ENCODE measurements around the gene SLC35G4.
"Not testable (repeated sequence)": the region's sequence is repeated elsewhere in the genome, so short reads cannot be mapped to it uniquely, and the experiment has no call there.

The SLC35G4 gene

DNA sequence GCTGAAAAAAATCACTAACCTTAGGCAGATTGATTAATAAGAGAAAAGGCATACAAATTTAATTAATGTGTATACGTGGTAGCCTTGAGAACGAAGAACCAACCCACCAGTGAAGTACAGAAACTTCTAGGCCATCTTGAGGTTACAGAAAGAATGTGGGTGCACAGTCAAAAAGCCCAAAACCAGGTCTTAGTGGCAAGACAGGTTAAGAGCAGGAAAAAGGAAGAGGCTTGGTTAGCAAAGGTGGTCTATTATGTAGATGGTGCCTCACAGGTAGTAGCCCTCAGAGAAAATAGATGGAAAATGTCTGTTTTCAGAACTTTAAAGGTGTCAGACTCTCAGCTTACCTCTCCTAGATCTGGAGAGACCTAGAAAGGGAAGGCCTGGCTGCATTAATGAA is 22.0 kb upstream of the SLC35G4 start:
- H3K4me1 Mint-ChIP-seq: no peaks in the 10 kb centered on the region
- H3K36me3 Mint-ChIP-seq: no peaks in the 10 kb centered on the region
- ATAC-seq: no peak
- H3K4me3 Mint-ChIP-seq: no peak overlapping the region
- no peaks in the 10 kb centered on the region for H3K9me3 Mint-ChIP-seq
- peaks cover 8% of the 10 kb centered on the region for H3K27me3 Mint-ChIP-seq
- H3K27ac Mint-ChIP-seq: no peak overlapping the region

DNA sequence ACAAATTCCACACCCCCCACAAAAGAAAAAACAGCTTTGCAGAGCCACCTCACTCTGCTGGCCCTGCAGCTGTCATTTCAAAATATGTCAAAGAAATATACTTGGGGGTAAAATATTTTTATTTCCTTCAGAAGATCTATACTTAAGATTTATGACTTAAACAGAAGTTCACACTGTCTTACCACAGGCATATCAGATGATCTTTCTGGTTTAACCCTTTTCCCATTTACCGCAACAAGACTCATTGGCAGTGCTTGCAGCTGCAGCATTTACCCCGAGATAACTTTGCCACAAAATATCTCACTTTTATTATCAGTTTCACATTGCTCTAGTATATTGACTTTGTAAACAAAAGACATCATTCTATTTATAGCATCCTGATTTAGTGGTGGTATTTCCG is 21.6 kb upstream of the SLC35G4 start:
- H3K36me3 Mint-ChIP-seq: no peaks in the 10 kb centered on the region
- H3K9me3 Mint-ChIP-seq: no peaks in the 10 kb centered on the region
- H3K4me3 Mint-ChIP-seq: no peak overlapping the region
- no peaks in the 10 kb centered on the region for H3K4me1 Mint-ChIP-seq
- peaks cover 8% of the 10 kb centered on the region for H3K27me3 Mint-ChIP-seq
- no peak for ATAC-seq
- H3K27ac Mint-ChIP-seq: no peak overlapping the region

DNA sequence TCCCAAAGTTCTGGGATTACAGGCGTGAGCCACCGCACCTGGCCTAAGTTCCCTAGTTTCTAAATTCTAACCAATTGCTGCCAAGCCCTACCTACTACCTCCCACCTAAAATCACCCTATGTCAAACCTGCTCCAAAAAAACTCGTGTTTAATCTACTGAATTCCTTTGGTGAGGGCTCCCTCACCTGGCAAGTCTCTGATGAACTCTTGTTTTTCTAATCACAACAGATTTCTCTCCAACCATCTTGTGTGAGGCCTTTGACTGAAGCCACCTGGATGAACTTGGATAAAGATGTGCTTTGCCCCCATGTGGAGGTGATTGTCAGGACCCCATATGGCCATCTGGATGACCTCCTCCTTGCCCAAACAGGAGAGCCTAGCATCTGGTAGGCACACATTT is 17.4 kb upstream of the SLC35G4 start:
- Mint-ChIP-seq H3K4me3 (no peak overlapping the region), H3K9me3 (peaks cover 4% of the 10 kb centered on the region), H3K27me3 (peaks cover 18% of the 10 kb centered on the region), H3K36me3 (no peaks in the 10 kb centered on the region), H3K4me1 (no peaks in the 10 kb centered on the region), H3K27ac (no peak overlapping the region)
- no peak for ATAC-seq

DNA sequence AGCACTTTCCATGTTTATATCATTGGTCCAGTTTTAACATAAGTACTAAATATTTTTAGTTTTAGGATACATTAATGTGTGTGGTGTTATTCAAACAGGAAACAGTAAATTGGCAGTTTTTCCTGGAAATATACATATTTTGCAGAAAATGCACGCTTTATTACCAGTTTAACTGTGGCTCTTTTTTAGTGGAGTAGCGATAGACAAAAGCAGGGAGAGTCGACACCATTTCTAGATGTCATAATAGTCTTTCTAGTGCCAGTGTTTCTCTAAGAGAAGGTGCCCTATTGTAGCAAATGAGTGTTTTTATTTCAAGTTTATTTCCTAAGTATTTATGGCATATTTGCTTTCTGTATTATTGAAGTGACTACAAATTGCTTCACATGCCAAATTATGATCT is 9.1 kb upstream of the SLC35G4 start:
- no peak for ATAC-seq
- Mint-ChIP-seq H3K4me3 (no peak overlapping the region), H3K27ac (no peak overlapping the region), H3K9me3 (peaks cover 6% of the 10 kb centered on the region), H3K36me3 (no peaks in the 10 kb centered on the region), H3K4me1 (no peaks in the 10 kb centered on the region), H3K27me3 (peaks cover 9% of the 10 kb centered on the region)

DNA sequence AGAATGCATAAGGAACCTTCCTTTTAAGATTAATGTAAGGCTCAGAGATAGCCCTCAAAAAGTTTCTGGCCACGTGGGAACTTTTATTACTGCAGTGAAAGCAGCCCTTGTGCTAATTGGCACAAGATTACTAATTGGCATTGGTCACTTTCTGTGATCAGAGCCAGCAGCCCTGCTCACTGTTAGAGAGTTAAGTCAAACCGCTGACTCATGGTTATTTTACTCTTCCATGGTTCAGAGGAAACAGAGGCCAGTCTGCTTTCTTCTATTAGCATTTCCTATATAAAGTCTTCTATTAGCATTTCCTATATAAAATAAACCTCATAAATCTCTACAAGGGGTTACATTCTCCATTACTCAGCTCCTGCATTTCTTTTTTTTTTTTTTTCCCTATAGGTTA is 1.5 kb upstream of the SLC35G4 start:
- Mint-ChIP-seq H3K9me3 (peaks cover 2% of the 10 kb centered on the region), H3K36me3 (no peaks in the 10 kb centered on the region), H3K4me3 (no peak overlapping the region), H3K27ac (no peak overlapping the region), H3K4me1 (no peaks in the 10 kb centered on the region), H3K27me3 (no peaks in the 10 kb centered on the region)
- ATAC-seq: no peak

DNA sequence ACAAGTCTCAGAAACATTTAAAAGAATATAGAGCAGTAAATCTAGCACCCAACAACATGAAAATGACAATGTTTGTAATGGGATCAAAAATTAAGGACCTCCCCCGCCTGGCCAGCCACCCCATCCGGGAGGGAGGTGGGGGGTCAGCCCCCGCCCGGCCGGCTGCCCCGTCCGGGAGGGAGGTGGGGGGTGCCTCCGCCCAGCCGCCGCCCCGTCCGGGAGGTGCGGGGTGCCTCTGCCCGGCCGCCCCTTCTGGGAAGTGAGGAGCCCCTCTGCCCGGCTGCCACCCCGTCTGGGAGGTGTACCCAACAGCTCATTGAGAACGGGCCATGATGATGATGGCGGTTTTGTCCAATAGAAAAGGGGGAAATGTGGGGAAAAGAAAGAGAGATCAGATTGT is 778 bp upstream of the SLC35G4 start:
- not testable (repeated sequence) for H3K27me3 Mint-ChIP-seq, H3K27ac Mint-ChIP-seq, H3K4me1 Mint-ChIP-seq, H3K4me3 Mint-ChIP-seq, H3K9me3 Mint-ChIP-seq, ATAC-seq, H3K36me3 Mint-ChIP-seq

DNA sequence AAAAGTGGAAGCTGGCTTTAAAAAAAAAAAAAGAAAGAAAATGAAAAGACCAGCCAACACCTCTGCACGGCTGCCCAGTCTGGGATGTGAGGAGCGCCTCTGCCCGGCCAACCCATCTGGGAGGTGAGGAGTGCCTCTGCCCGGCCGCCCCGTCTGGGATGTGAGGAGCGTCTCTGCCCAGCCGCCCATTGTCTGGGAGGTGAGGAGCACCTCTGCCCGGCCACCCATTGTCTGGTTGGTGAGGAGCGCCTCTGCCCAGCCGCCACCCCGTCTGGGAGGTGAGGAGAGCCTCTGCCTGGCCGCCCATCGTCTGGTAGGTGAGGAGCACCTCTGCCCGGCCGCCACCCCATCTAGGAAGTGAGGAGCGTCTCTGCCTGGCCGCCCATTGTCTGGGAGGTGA is 3.7 kb downstream of the SLC35G4 start:
- not testable (repeated sequence) for H3K4me3 Mint-ChIP-seq, H3K9me3 Mint-ChIP-seq, H3K4me1 Mint-ChIP-seq, H3K27ac Mint-ChIP-seq, H3K27me3 Mint-ChIP-seq, H3K36me3 Mint-ChIP-seq, ATAC-seq

DNA sequence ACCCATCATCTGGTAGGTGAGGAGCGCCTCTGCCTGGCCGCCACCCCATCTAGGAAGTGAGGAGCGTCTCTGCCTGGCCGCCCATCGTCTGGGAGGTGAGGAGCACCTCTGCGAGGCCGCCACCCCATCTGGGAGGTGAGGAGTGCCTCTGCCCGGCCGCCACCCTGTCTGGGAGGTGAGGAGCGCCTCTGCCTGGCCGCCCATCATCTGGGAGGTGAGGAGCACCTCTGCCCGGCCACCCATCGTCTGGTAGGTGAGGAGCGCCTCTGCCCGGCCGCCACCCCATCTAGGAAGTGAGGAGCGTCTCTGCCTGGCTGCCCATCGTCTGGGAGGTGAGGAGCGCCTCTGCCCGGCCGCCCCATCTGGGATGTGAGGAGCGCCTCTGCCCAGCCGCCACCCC is 4.2 kb downstream of the SLC35G4 start:
- ATAC-seq, H3K4me1 Mint-ChIP-seq, H3K27me3 Mint-ChIP-seq, H3K36me3 Mint-ChIP-seq, H3K4me3 Mint-ChIP-seq, H3K27ac Mint-ChIP-seq, H3K9me3 Mint-ChIP-seq: not testable (repeated sequence)

DNA sequence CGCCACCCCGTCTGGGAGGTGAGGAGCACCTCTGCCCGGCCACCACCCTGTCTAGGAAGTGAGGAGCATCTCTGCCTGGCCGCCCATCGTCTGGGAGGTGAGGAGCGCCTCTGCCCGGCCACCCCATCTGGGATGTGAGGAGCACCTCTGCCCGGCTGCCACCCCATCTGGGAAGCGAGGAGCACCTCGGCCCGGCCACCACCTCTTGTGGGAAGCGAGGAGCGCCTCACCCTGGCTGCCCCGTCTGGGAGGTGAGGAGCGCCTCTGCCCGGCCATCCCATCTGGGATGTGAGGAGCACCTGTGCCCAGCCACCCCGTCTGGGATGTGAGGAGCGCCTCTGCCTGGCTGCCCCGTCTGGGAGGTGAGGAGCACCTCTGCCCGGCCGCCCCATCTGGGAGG is 4.6 kb downstream of the SLC35G4 start:
- H3K9me3 Mint-ChIP-seq, H3K4me1 Mint-ChIP-seq, H3K36me3 Mint-ChIP-seq, ATAC-seq, H3K27ac Mint-ChIP-seq, H3K4me3 Mint-ChIP-seq, H3K27me3 Mint-ChIP-seq: not testable (repeated sequence)

DNA sequence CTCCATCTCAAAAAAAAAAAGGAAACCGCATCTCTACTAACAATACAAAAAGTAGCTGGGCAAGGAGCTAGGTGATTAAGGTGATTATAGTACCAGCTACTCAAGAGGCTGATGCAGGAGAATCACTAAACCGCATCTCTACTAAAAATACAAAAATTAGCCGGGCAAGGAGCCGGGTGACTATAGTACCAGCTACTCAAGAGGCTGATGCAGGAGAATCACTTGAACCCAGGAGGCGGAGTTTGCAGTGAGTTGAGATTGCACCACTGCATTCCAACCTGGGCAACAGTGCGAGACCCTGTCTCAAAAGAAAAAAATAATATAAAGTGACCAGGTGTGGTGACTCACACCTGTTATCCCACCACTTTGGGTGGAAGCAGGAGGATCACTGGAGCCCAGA is 5.6 kb downstream of the SLC35G4 start:
- not testable (repeated sequence) for H3K4me3 Mint-ChIP-seq, H3K36me3 Mint-ChIP-seq, H3K27me3 Mint-ChIP-seq, H3K27ac Mint-ChIP-seq, ATAC-seq, H3K4me1 Mint-ChIP-seq, H3K9me3 Mint-ChIP-seq

DNA sequence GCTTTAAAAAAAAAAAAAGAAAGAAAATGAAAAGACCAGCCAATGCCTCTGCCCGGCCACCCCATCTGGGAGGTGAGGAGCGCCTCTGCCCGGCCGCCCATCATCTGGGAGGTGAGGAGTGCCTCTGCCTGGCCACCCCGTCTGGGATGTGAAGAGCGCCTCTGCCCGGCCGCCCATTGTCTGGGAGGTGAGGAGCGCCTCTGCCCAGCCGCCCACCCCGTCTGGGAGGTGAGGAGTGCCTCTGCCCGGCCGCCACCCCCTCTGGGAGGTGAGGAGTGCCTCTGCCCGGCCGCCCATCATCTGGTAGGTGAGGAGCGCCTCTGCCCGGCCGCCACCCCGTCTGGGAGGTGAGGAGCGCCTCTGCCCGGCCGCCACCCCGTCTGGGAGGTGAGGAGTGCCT is 37.9 kb downstream of the SLC35G4 start:
- H3K27ac Mint-ChIP-seq, H3K36me3 Mint-ChIP-seq, H3K27me3 Mint-ChIP-seq, H3K9me3 Mint-ChIP-seq, H3K4me3 Mint-ChIP-seq, ATAC-seq, H3K4me1 Mint-ChIP-seq: not testable (repeated sequence)

DNA sequence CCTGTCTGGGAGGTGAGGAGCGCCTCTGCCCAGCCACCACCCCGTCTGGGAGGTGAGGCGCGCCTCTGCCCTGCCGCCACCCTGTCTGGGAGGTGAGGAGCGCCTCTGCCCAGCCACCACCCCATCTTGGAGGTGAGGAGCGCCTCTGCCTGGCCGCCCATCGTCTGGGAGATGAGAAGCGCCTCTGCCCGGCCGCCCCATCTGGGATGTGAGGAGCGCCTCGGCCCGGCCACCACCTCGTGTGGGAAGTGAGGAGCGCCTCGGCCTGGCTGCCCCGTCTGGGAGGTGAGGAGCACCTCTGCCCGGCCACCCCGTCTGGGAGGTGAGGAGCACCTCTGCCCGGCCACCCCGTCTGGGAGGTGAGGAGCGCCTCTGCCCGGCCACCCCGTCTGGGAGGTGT is 38.4 kb downstream of the SLC35G4 start:
- not testable (repeated sequence) for H3K4me1 Mint-ChIP-seq, ATAC-seq, H3K4me3 Mint-ChIP-seq, H3K9me3 Mint-ChIP-seq, H3K27me3 Mint-ChIP-seq, H3K36me3 Mint-ChIP-seq, H3K27ac Mint-ChIP-seq

DNA sequence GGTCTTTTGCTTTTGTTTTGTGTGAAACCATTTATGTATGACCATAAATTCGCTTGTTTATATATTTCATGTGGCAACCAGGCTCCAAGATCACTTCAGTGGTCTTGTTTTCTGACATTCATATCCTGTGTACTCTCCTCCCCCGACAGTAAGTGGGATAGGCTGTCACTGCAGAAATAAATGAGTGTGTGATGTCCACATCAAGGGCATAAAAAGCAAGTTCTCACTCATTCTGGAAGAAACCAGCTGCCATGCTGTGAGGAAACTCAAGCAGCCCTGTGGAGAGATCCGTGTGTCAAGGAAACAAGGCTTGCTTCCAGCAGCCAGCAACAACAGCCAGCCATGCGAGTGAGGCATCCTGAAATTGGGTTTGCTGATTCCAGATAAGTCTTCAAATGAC is 40.4 kb downstream of the SLC35G4 start:
- no peaks in the 10 kb centered on the region for H3K36me3 Mint-ChIP-seq
- H3K27ac Mint-ChIP-seq: no peak overlapping the region
- no peak for ATAC-seq
- H3K4me1 Mint-ChIP-seq: no peaks in the 10 kb centered on the region
- H3K4me3 Mint-ChIP-seq: no peak overlapping the region
- peaks cover 28% of the 10 kb centered on the region for H3K27me3 Mint-ChIP-seq
- peaks cover 9% of the 10 kb centered on the region for H3K9me3 Mint-ChIP-seq

DNA sequence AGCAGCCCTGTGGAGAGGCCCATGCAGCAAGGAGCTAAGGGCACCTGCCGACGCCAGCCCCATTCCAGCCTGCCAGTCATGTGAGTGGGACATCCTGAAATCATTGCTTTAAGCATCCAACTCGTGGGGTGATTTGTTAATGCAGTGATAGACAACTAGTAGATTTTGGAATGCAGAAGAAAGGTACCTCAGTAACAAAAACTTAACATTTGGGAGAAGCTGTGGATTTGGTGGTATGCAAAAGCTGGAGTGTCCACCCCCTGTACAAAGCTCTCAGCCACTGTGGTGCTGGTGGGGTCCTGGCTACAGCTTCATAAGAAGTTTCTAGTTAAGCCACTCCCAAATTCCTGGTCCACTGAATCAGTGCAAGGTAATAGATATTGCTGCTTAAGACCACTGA is 42.5 kb downstream of the SLC35G4 start:
- peaks cover 9% of the 10 kb centered on the region for H3K9me3 Mint-ChIP-seq
- H3K4me3 Mint-ChIP-seq: no peak overlapping the region

DNA sequence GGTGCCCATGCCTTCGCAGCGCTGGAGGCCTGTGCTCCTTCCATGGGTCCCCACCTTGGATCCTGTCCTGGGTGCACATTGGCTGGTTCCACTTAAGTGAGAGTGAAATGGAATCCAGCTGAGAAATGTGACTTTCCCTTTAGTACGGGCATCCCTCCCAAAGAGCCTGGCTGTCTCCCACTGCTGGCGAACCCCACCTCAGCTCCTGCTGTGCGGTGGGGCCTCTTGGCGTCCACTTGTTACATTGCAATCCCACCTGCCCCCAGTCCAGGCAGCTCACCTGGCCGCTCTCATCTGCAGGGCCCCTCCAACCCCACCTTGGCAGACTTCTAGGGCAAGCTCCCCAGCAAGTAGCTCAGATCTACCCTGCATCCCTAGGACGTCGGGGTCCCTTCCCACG is 44.1 kb downstream of the SLC35G4 start:
- Mint-ChIP-seq H3K4me3 (no peak overlapping the region), H3K27ac (no peak overlapping the region), H3K36me3 (no peaks in the 10 kb centered on the region), H3K27me3 (peaks cover 49% of the 10 kb centered on the region), H3K4me1 (peaks cover 5% of the 10 kb centered on the region), H3K9me3 (peaks cover 6% of the 10 kb centered on the region)
- ATAC-seq: no peak

More for the DNA sequence above, 42.5 kb downstream of the SLC35G4 start:
- Mint-ChIP-seq H3K27me3 (peaks cover 35% of the 10 kb centered on the region), H3K36me3 (no peaks in the 10 kb centered on the region), H3K4me1 (peaks cover 5% of the 10 kb centered on the region), H3K27ac (no peak overlapping the region)
- ATAC-seq: no peak

DNA sequence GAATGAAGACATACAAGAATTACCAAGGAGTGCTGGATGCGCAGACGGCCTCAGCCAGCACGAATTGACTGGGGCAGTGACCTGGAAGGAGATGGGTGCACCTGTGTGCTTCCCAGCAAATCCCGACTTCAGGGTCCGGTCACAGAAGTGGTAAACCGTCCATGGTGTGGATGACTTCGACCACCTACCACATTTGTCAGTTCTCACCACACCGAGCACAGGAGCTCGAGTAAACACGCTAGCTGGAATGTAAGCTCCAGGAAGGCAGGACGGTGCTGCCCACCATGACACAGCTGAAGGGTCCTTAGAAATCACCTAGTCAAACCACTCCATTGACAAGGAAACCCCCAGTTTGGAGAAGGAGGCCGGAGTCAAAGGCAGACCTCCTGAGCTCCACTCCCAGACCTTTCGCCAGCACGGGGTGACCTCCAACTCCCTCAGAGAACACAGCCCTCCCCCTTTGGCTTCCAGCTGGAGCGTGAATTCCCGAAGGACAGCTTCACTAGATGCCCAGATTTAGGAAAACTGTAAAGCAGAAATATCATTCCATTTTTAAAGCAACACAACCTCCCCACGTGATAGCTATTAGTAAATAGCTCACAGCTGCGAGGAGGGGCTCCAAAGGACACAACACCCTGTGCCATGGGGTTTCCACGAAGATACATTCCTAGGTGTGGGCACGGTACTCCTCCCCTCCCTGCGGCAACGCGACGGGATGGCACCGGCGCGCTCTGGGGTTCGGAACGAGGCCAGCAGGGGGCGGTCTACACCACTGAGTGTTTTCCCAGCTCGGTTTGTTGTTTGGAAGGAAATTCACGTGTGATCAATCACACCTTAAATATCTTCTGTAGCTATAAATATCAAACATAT is 45.6 kb downstream of the SLC35G4 start:
- Mint-ChIP-seq H3K9me3 (peaks cover 4% of the 10 kb centered on the region), H3K27me3 (peaks cover 51% of the 10 kb centered on the region), H3K27ac (no peak overlapping the region), H3K4me1 (peaks cover 5% of the 10 kb centered on the region), H3K36me3 (no peaks in the 10 kb centered on the region), H3K4me3 (no peak overlapping the region)
- ATAC-seq: no peak

DNA sequence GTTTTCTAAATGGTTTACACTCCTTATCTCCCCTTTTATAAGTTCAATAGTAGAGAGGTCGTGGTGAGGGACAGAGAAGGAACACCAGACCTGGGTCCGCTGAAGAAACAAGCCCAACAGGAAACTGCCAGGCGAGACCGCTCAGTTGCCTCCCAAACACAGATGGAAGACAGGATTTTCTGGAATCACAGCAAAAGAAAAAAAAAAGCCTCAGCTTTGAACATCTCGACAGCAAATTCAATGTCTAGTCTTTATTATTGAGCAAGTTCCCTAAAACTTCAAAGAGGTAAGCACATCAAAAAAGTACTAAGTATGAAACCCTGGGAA is 46.2 kb downstream of the SLC35G4 start:
- no peak for ATAC-seq
- Mint-ChIP-seq H3K4me1 (peaks cover 5% of the 10 kb centered on the region), H3K27me3 (peaks cover 45% of the 10 kb centered on the region), H3K36me3 (no peaks in the 10 kb centered on the region), H3K4me3 (no peak overlapping the region), H3K27ac (no peak overlapping the region), H3K9me3 (no peaks in the 10 kb centered on the region)
